HEK293T (cell line): ENCODE measurements around the gene EPX.
"Not testable (repeated sequence)": the region's sequence is repeated elsewhere in the genome, so short reads cannot be mapped to it uniquely, and the experiment has no call there.

ENCODE experiments used
- CTCF ChIA-PET: fragments of 350-600 bp; formaldehyde crosslinking; extraction: SDS; loops from one replicate; lab custom pipeline; 2021; ENCODE audit warnings: antibody characterized with exemption, inconsistent platforms; lab: Yijun Ruan, JAX
- POLR2A ChIA-PET: fragments of 350-600 bp; formaldehyde crosslinking; extraction: SDS; loops from one replicate; lab custom pipeline; 2020; ENCODE audit warnings: antibody characterized with exemption, inconsistent platforms; lab: Yijun Ruan, JAX
- DNase-seq: peaks from one replicate; pipeline ENCODE4 v3.0.0; 2012; ENCODE audit warnings: mixed read lengths; ENCODE audit errors: extremely low spot score
- ARNT ChIP-seq: fragments of 450-650 bp; IDR thresholded peaks from 2 replicates; pipeline ENCODE4 v1.6.1; 2017; ENCODE audit warnings: mild to moderate bottlenecking
- BHLHE40 ChIP-seq: fragments of 450-650 bp; IDR thresholded peaks from 2 replicates; pipeline ENCODE4 v1.6.1; 2016; ENCODE audit warnings: mild to moderate bottlenecking, moderate library complexity, borderline replicate concordance
- CTBP1 ChIP-seq: fragments of 450-650 bp; IDR thresholded peaks from 2 replicates; pipeline ENCODE4 v1.6.1; 2016; ENCODE audit warnings: borderline replicate concordance
- ELF4 ChIP-seq: fragments of 450-650 bp; IDR thresholded peaks from 2 replicates; pipeline ENCODE4 v1.6.1; 2017; ENCODE audit warnings: antibody characterized with exemption
- FOXA1 ChIP-seq: fragments of 450-650 bp; IDR thresholded peaks from 2 replicates; pipeline ENCODE4 v1.6.1; 2016; ENCODE audit warnings: mild to moderate bottlenecking
- FOXK2 ChIP-seq: fragments of 450-650 bp; IDR thresholded peaks from 2 replicates; pipeline ENCODE4 v1.6.1; 2016; ENCODE audit warnings: mild to moderate bottlenecking
- FOXM1 ChIP-seq: fragments of 450-650 bp; IDR thresholded peaks from 2 replicates; pipeline ENCODE4 v1.6.1; 2017; ENCODE audit warnings: mild to moderate bottlenecking, borderline replicate concordance
- HDGF ChIP-seq: fragments of 450-650 bp; IDR thresholded peaks from 2 replicates; pipeline ENCODE4 v1.6.1; 2017; ENCODE audit warnings: antibody characterized with exemption, borderline replicate concordance
- L3MBTL2 ChIP-seq: fragments of 450-650 bp; conservative IDR thresholded peaks from 2 replicates; pipeline ENCODE4 v1.6.1; 2016; ENCODE audit warnings: mild to moderate bottlenecking
- LEF1 ChIP-seq: fragments of 450-650 bp; IDR thresholded peaks from 2 replicates; pipeline ENCODE4 v1.6.1; 2017; ENCODE audit warnings: mild to moderate bottlenecking, borderline replicate concordance
- NFRKB ChIP-seq: fragments of 450-650 bp; IDR thresholded peaks from 2 replicates; pipeline ENCODE4 v1.6.1; 2016; ENCODE audit warnings: mild to moderate bottlenecking, moderate library complexity
- SP1 ChIP-seq: fragments of 450-650 bp; IDR thresholded peaks from 2 replicates; pipeline ENCODE4 v1.6.1; 2017
- SUZ12 ChIP-seq: fragments of 450-650 bp; IDR thresholded peaks from 2 replicates; pipeline ENCODE4 v1.6.1; 2016; ENCODE audit warnings: mild to moderate bottlenecking
- TARDBP ChIP-seq: fragments of 450-650 bp; IDR thresholded peaks from 2 replicates; pipeline ENCODE4 v1.6.1; 2016
- ZNF384 ChIP-seq: fragments of 450-650 bp; IDR thresholded peaks from 2 replicates; pipeline ENCODE4 v1.6.1; 2016
- TF ChIP-seq, protein P1 (sequence below): fragments of 450-650 bp; IDR thresholded peaks from 2 replicates; pipeline ENCODE4 v1.6.1; 2016

EPX gene

GRCh38 chr17:58192612-58193011 lies at the start of gene EPX:
TSS of gene EPX (plus strand) at chr17:58192726. CDS start at chr17:58192847, 121 bp downstream.
- CTCF ChIA-PET, result interaction anchor here (3.8 kb wide), 1 partner anchor 8 kb away, joined by 15 read pairs; no protein-coding TSS in a partner anchor
- TF ChIP-seq TARDBP (no peak), SUZ12 (no peak), SP1 (no peak), L3MBTL2 (no peak), FOXA1 (no peak), BHLHE40 (no peak), FOXM1 (no peak), HDGF (no peak), ARNT (no peak), ELF4 (no peak), NFRKB (no peak), FOXK2 (no peak), LEF1 (no peak), ZNF384 (no peak), CTBP1 (no peak)
- TF ChIP-seq, protein P1, sequence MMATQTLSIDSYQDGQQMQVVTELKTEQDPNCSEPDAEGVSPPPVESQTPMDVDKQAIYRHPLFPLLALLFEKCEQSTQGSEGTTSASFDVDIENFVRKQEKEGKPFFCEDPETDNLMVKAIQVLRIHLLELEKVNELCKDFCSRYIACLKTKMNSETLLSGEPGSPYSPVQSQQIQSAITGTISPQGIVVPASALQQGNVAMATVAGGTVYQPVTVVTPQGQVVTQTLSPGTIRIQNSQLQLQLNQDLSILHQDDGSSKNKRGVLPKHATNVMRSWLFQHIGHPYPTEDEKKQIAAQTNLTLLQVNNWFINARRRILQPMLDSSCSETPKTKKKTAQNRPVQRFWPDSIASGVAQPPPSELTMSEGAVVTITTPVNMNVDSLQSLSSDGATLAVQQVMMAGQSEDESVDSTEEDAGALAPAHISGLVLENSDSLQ, result no peak
- no peak for DNase-seq
- POLR2A ChIA-PET, result no interaction called here

GRCh38 chr17:58143335-58143734 lies 49.2 kb upstream of the EPX start:
- POLR2A ChIA-PET, CTCF ChIA-PET, DNase-seq: not testable (repeated sequence)

- no peak for TF ChIP-seq FOXA1
- no peak for TF ChIP-seq ARNT
- no peak for TF ChIP-seq SUZ12
- TF ChIP-seq ZNF384, result no peak
- no peak for TF ChIP-seq L3MBTL2
- TF ChIP-seq CTBP1, result no peak
- ChIA-PET POLR2A (no interaction called here), CTCF (no interaction called here)
- DNase-seq, result no peak
Measured at GRCh38 chr17:58144801-58145200, 47.7 kb upstream of the EPX start.

GRCh38 chr17:58147930-58148434 lies 44.5 kb upstream of the EPX start, which contains the start of gene OR4D1:
TSS of gene OR4D1 (plus strand) at chr17:58148384. CDS start at chr17:58155154, 6,770 bp downstream.
- POLR2A ChIA-PET, result no interaction called here
- CTCF ChIA-PET, result interaction anchor here (0.7 to 1.0 kb wide), 2 partner anchors 51 to 88 kb away, joined by 3 read pairs; no protein-coding TSS in a partner anchor
- no peak for TF ChIP-seq FOXM1
- TF ChIP-seq, protein P1, result no peak
- no peak for TF ChIP-seq HDGF
- TF ChIP-seq CTBP1, result no peak
- no peak for TF ChIP-seq FOXK2
- TF ChIP-seq TARDBP, result no peak
- no peak for TF ChIP-seq ELF4
- no peak for TF ChIP-seq LEF1
- TF ChIP-seq ZNF384, result no peak
- no peak for TF ChIP-seq ARNT
- no peak for TF ChIP-seq NFRKB
- no peak for TF ChIP-seq SUZ12
- TF ChIP-seq SP1, result no peak
- TF ChIP-seq BHLHE40, result no peak
- TF ChIP-seq FOXA1, result no peak
- TF ChIP-seq L3MBTL2, result no peak
- DNase-seq, result no peak

- POLR2A ChIA-PET, result no interaction called here
- CTCF ChIA-PET, result interaction anchor here (0.7 to 1.0 kb wide), 2 partner anchors 12 to 87 kb away, joined by 3 to 4 read pairs; no protein-coding TSS in a partner anchor
Measured at GRCh38 chr17:58148609-58149008, 43.9 kb upstream of the EPX start.

GRCh38 chr17:58150394-58150793 lies 42.1 kb upstream of the EPX start:
- TF ChIP-seq FOXM1 (no peak), ELF4 (no peak), FOXK2 (no peak)
- POLR2A ChIA-PET, result no interaction called here
- CTCF ChIA-PET, result no interaction called here
- no peak for DNase-seq

More at GRCh38 chr17:58148609-58149008, 43.9 kb upstream of the EPX start:
- no peak for DNase-seq
- TF ChIP-seq SP1 (no peak), FOXK2 (no peak), LEF1 (no peak), HDGF (no peak), FOXA1 (no peak), TARDBP (no peak), L3MBTL2 (no peak), NFRKB (no peak)
- TF ChIP-seq, protein P1, result no peak

GRCh38 chr17:58153046-58153445 lies 39.5 kb upstream of the EPX start:
- ChIA-PET POLR2A (no interaction called here), CTCF (interaction anchor here (1.1 kb wide), 1 partner anchor 20 kb away, joined by 3 read pairs; no protein-coding TSS in a partner anchor)
- no peak for DNase-seq
- TF ChIP-seq SP1 (no peak), NFRKB (no peak), ELF4 (no peak), FOXA1 (no peak)
